NB4 (cell line): ENCODE results near the gene ACOX1.

ENCODE experiments used
- DNase-seq: peaks from one replicate; pipeline ENCODE4 v3.0.0; 2010; ENCODE audit warnings: low read depth
- H3K4me3 ChIP-seq: one replicate; pipeline ENCODE4 v1.5.1; 2011; ENCODE audit warnings: mild to moderate bottlenecking, low read depth, low read length, moderate library complexity
- MAX ChIP-seq: IDR thresholded peaks from 2 replicates; pipeline ENCODE4 v1.6.1; 2011; ENCODE audit warnings: low read depth, low read length
- MYC ChIP-seq: IDR thresholded peaks from 2 replicates; pipeline ENCODE4 v1.6.1; 2011; ENCODE audit warnings: low read depth, low read length
- POLR2A ChIP-seq: IDR thresholded peaks from 2 replicates; pipeline ENCODE4 v1.6.1; 2011; ENCODE audit warnings: mild to moderate bottlenecking; ENCODE audit not compliant: insufficient read length; ENCODE audit errors: extremely low read depth
- TF ChIP-seq, protein P1 (sequence below): IDR thresholded peaks from one replicate; pipeline ENCODE4 v1.5.1; 2012; ENCODE audit warnings: low read depth, low read length

The ACOX1 gene

GRCh38 chr17:76011951-76012350 lies 33.0 kb upstream of the ACOX1 start:
- DNase-seq = no peak
- no peak overlapping the region for H3K4me3 ChIP-seq
- no peak for TF ChIP-seq POLR2A
- TF ChIP-seq, protein P1, sequence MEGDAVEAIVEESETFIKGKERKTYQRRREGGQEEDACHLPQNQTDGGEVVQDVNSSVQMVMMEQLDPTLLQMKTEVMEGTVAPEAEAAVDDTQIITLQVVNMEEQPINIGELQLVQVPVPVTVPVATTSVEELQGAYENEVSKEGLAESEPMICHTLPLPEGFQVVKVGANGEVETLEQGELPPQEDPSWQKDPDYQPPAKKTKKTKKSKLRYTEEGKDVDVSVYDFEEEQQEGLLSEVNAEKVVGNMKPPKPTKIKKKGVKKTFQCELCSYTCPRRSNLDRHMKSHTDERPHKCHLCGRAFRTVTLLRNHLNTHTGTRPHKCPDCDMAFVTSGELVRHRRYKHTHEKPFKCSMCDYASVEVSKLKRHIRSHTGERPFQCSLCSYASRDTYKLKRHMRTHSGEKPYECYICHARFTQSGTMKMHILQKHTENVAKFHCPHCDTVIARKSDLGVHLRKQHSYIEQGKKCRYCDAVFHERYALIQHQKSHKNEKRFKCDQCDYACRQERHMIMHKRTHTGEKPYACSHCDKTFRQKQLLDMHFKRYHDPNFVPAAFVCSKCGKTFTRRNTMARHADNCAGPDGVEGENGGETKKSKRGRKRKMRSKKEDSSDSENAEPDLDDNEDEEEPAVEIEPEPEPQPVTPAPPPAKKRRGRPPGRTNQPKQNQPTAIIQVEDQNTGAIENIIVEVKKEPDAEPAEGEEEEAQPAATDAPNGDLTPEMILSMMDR = no peak

DNA sequence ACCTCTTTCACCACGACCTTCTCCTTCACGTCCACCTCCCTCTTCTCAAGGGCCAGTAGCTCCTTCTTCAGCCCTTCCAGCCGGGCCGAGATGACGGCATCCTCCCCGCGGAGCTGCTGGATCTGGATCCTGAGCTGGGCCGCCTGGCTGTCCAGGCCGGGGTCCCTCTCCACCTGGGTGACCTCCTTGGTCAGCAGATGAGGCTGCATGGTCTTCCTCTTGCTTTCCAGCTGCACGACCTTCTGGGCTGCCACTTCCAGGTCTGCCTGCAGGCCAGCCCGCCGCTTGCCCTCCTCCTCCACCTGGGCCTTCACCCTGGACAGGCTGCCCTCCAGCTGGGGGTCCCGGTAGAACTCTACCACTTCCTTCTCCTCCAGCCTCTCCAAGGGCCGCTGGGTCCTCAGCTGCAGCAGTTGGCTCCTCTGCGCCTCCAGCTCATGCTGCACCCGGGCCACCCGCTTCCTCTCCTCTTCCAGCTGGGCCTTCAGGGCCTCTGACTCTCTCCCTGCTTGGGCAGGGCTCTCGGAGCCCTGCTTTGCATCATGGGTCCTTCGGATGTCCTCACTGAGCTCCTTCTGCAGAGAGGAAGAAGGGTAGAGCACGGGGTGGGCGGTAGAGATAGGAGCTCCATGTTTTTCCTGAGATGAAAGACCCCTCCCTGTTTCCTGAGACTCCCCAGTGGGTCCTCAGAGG lies 31.1 kb upstream of the ACOX1 start:
- no peak for TF ChIP-seq POLR2A
- no peak for TF ChIP-seq MYC
- TF ChIP-seq, protein P1 = no peak
- no peak for TF ChIP-seq MAX
- no peak for DNase-seq

GRCh38 chr17:76009447-76009846 lies 30.5 kb upstream of the ACOX1 start:
- TF ChIP-seq MAX = no peak
- no peak for TF ChIP-seq MYC
- TF ChIP-seq, protein P1 = no peak
- TF ChIP-seq POLR2A = no peak
- H3K4me3 ChIP-seq = no peak overlapping the region

More for the DNA sequence above, 31.1 kb upstream of the ACOX1 start:
- H3K4me3 ChIP-seq = no peak overlapping the region

GRCh38 chr17:76008630-76009425 lies 29.9 kb upstream of the ACOX1 start:
- TF ChIP-seq MYC = no peak
- TF ChIP-seq POLR2A = no peak
- TF ChIP-seq, protein P1 = no peak
- no peak for TF ChIP-seq MAX
- DNase-seq = no peak
- H3K4me3 ChIP-seq = no peak overlapping the region

More at GRCh38 chr17:76009447-76009846, 30.5 kb upstream of the ACOX1 start:
- no peak for DNase-seq

DNA sequence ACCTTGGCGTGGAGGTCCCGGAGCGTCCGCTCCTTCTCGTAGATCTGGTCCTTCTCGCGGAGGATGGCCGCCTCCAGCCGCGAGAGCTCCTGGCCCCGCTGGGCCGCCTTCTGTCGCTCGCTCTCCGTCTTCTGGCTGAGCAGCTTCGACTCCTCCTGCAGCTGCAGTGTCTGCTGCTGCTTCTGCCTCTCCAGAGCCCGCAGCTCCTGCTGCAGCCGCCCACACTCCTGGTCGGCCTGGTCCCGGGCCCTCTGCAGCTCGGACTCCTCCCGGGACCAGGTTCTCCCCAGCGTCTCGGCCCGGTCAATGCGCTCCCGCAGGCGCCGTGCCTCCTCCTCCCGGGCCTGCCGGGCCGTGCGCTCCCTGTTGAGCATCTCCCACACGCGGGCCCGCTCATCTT lies 29.2 kb upstream of the ACOX1 start:
- H3K4me3 ChIP-seq = no peak overlapping the region
- no peak for DNase-seq
- TF ChIP-seq POLR2A (no peak), MAX (no peak), MYC (no peak)
- TF ChIP-seq, protein P1 = no peak
